ENCODE measurements around the gene RASGRP2.
"Not testable (repeated sequence)": the region's sequence is repeated elsewhere in the genome, so short reads cannot be mapped to it uniquely, and the experiment has no call there.

Gene RASGRP2

DNA sequence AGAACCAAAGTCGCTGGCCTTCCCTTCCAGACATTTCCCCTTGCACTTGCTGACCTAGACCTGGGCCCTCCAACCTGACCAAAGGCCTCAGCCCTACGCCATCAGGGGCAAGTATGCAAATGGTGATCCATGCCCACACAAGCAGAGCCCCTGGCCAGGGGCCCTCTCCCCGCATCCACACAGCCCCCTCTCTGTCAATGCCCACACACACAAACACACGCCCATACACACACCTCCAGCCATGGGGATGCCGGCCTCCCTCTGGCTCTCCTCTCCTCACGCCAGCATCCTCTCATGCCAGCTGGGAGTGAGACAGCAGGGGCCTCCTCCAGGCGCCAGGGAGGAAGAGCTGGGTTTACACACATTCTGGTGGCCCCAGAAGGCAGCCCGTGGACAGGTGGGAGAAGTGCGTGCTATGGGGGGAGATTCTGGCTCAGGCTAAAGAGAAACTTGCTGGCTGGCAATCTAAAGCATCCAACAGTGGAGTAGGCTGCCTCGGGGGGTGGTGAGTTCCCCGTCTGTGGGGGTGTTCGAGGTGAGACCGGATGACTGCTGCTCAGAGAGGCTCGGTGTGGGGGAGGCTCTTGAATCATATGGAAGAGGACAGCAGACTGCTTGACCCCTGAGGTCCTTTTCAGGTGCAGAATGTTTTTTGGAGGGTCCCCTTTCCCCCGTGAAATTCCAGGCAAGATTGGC is 25.7 kb downstream of the RASGRP2 start:
- no peak for DNase-seq (ENCODE audit: low spot score)

DNA sequence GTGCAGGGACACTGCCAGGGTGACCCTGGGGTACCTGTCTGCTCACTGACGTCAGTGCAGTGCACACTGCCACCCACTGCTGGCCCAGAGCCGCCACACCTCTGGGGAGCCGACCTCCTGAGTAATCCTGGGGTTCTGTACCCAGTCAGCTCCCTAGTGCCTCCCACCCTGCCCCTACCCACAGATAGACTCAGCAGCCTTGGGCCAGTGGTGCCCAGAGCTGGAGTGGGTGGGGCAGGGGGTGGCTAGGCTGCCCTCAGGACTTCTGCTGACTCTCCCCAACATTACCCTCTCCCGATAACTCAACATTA is 26.7 kb downstream of the RASGRP2 start:
- no peak for DNase-seq (ENCODE audit: low spot score)

DNA sequence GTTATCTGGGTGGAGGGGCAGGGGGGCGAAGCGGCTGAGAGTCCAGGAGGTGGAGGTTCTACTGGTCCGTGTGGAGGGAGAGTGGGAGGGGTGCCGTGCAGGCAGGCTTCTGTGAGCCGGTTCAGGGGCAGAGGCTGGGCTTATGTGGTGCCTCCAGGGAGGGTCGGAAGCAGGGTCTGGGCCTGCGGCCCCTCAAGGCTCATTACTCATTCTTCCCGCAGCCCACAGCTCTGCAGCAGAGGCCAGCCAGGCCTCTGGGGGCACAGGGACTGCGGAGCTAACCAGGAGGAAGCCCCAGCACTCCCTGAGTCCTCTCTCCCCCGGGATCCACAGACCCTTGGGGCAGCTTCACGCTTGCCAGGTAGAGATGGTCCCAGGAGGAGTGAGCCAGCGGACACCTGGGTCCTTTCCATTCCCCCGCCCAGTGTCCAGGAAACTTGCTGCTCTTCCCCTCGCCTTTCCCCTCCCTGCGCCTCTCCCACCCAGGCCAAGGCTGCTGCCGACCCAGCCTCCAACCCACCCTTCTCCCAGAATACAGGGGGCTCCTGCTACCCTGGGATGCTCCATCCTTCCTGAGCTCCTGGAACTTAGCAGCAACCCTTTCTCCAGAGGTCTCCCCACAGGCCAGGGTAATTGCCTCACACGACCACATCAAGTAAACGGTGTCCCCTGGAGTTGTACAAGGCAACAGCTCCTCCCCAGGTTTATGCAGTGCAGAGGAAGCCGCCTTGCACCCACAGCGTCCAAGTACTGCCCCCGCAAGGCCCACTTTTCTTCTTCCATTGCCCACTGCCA is 27.3 kb downstream of the RASGRP2 start:
- no peak for DNase-seq (ENCODE audit: low spot score)

DNA sequence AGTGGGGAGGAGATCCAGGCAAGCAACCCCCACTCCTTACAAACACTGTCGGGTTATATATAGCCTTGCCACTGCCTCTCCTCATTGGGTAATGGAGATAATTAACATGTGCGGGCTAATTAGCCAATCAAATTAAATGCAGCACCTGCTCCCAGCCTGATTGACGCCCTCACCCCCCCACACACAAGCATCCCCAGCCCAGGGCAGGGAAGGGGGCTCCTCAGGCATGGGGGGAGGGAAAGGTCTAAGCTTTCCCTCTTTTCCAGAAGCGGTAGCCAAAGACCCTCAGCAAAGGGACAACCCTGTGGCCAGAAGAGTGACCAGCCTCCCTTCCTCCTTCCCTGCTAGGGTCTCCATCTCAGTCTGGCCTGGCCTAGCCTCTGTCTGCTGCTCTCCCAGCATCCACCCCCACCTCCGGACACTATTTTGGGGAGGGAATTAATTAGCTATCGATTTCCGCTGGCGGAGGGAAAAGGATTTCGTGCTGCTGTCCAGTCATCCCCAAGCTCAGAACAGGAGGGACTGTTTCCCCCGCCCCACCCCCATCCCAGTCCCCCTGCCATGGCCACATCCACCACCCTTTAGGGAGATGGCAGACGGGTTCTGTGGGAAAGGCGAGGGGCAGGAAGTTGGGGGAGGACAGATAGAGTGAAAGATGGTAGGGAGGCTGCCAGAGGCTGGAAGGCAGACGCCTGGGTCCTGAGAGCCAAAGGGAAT is 28.0 kb downstream of the RASGRP2 start:
- no peak for DNase-seq (ENCODE audit: low spot score)

DNA sequence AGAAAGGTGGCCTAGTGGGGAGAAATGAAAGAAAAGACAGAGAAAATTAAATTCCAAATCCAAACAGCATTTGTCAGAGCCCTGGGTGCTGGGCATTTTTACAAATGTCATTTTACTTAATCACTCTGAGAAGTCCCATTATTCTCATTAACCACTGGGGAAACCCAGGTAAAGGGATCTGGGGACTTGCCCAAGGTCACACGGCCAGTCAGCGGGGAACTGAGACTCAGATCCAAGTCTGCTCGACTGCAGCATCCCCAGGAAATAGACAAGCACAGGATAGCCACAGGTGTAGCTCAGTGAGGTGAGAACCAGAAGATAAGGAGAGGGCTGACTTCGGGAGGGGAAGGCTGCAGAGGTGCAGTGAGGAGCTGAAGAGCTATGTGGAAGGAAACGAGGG is 28.8 kb downstream of the RASGRP2 start:
- DNase-seq (ENCODE audit: low spot score) = no peak

DNA sequence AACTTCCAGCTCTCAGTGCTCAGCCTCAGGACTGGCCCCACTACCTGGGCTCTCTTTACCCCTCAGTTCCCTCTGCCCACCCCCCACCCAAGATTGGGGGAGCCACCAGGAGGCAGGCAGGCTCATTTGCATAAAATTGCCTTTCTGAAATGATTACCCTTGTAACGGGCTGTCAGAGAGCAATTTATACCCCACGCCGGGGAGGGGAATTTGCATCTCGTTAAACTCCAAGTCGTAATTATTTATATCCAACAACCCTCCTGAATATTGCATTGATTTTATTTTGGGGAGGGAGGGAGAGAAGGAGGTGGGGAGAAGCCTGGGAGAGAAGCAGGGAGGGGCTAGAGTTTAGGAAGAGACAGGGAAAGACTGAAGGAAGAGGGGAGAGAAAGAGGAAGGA is 29.3 kb downstream of the RASGRP2 start:
- no peak for DNase-seq (ENCODE audit: low spot score)

DNA sequence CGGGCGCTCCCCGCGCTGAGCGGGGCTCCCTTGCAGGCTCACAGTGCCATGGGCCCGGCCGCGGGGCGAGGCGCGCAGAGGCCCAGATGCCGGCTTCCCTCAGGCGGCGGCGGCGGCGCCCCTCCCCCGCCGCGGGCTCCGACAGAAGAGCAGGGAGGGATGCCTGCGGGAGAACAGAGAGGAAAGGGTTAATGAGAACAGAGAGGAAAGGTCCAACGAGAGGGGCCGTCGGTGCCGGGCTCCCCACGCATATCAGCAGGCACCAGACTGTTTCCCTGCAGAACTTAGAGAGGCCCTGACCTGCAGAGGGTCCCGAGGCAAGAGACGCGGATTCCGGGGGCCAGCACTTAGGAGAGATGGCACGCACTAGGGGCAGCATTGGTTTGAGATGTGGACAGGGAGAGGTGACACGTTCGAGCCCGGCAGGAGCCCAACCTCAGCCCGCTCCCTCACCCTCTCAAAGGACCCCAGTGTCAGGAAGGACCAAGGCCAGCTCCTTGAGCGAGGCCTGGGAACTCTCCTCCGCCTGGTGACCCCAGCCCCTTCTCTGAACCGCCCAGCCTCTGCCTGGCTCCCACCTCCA is 30.1 kb downstream of the RASGRP2 start:
- DNase-seq (ENCODE audit: low spot score) = no peak

DNA sequence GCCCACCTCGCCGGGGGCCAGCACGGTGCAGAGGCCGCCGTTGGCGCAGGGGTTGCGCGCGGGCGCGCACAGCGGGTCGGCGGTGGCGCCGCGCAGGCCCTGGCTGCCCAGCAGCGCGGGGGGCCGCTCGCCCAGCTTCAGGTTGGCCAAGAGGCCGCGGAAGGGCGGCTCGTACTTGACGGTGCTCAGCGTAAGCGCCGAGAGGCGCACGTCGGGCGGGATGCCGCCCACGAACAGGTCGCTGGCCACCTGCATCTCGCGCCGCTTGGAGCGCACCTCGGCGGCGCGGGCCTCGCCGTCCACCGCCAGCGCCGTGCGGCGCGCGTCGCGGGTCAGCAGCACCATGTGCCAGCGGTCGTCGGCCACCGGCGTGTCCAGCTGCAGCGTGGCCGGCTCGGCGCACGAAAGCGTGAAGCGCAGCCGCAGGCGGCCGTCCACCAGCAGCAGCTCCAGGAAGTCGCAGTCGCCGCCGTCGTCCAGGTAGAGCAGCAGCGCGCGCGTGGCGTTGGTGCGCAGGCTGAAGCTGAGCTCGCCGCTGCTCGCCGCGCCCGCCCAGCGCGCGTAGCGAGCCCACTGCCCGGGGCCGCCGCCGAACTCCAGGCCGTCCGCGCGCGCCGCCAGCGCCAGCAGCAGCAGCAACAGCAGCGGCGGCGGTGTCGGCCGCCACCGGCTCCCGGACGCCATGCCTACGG is 30.8 kb downstream of the RASGRP2 start:
- no peak for DNase-seq (ENCODE audit: low spot score)

DNA sequence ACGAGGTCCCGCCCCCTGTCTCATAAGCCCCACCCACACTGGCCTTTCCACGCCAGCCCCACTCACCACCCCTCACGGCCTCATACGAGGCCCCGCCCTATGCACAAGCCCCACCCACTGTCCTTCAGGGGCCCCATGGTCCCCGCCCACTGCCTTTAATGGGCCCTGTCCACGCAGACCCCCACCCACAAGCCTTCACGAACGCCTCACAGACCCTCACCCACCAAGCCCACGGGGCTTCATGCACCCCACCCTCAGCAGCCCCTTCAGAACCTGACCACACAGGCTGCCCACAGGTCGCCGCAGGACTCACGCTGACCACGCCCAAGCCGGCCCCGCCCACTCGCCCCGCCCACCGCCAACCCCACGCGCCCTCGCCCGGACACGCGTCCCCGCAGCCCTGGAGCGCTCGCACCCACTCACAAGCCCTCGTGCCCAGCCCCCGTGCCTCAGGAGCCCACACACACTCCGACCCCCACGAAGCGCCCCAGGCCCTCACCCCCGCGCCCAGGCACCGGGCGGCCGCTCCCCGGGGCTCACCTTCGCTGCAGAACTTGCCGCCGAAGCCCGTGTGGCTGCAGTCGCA is 31.4 kb downstream of the RASGRP2 start:
- no peak for DNase-seq (ENCODE audit: low spot score)

DNA sequence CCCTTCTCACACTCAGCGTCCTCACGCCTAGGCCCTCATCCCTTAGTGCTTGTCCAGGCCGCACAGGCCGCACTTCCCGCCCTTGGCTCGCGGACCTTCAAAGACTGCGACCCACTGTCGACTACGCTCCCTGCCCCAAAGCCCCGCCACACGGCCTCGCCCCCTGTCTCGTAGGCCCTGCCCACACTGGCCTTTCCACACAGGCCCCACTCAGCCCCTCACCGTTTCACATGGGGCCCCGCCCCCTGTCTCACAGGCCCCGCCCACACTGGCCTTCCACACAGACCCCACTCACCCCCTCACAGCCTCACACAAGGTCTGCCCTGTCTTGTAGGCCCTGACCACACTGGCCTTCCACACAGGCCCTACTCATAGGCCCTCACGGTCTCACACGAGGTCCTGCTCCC is 32.0 kb downstream of the RASGRP2 start:
- DNase-seq (ENCODE audit: low spot score) = no peak

DNA sequence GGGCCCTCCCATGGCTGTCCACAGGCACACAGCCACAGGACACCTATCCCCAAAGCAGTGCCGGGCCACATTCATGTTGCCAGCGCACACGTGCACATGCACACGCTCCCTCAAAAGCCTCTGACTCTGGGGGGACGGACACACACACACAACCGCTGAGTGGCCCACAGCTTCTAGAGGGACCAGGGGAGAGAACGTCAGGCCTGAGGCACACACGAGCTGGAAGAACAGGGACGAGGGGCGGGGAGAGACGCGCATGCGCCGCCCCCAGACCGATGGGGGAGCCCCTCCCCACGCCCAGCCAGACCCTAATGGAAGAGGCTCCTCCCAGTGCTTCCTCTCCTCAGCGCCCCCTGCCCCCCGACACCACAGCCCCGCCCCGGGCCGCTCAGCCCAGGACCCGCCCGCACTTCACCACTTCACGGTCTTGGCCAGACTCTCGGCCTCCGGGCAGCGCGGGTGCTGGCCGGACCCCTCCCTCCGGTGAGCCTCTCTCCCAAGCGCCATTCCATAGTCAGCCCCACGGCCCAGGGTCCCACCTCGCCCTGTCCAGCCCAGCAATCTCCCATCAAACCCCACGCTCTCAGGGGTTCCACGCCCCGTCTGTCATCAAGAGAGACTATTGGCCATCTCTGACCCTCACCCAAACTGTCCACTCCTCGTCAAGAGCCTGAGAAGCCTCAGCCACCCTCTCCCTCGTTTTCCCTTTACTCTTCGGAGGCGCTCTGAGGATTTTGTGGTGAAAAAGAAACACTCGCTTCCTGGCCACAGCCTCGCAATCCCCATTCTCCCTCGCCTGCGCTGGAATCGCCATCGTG is 32.6 kb downstream of the RASGRP2 start:
- DNase-seq (ENCODE audit: low spot score) = no peak

DNA sequence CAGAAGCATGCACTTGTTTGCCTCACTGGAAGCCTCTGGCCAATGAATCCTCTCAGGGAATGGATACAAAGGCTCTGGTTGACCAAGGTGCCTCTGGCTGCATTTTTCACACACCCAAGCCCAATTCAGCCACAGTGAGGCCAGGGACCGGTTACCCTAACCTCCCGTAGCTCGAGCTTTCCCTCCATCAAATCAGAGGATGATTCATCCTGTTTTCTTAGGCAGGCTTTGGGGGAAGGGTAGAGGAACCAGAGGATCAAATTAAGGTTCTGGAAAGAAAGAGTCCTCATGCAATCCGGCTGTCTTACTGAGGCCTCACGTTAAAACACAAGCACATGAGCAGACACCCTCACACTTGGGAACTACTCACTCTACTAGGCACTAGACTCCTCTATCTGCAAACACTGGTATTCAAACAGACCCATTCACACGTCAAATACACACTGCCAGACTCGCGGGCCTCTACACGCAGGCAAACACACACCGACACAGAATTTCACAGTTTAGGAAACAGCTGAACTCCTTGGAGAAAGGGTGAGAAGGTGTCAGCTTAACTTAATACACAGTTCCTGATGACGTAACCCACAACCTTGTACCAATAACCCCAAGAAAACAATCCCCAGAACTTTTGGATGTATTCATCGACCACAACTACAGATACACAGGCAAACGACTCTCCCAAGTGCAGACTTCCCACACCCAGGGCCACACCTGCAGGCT is 33.4 kb downstream of the RASGRP2 start:
- DNase-seq (ENCODE audit: low spot score) = no peak

DNA sequence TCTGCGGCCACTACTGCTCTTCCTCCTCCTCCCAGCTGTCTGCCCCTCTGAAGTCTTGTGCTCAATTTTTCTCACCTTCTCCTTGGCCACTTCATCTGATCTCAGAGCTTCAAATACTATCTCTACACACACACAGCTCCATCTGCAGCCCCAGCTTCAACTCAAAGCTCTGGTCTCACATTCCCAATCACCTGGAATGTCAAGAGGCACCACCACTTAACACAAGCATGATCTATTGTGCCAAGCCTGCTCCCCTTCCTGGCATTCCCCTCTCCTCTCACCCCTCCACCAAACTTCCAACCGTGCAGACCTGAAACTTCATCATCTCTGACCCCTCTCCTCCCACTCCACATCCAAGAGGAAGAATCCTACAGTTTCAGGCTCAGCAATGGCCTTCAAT is 38.4 kb downstream of the RASGRP2 start:
- no peak for DNase-seq (ENCODE audit: low spot score)

DNA sequence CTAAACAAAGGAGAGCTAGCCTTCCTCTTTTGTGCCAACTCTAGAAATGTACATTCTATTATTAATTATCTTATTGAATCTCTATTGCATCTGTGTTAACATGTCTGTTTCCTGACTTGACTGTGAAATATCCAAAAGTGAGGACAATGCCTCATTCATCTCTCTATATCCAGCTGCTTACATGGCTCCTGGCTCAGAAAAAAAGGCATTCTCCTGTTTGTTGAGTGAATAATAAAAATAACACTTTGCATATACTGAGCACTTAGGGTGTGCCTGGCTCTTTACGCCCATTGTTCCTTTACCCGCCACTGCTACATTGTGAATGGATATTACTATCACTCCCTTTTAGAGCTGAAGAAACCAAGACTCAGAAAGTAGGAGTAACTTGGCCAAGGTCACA is 40.9 kb downstream of the RASGRP2 start:
- DNase-seq (ENCODE audit: low spot score) = no peak

DNA sequence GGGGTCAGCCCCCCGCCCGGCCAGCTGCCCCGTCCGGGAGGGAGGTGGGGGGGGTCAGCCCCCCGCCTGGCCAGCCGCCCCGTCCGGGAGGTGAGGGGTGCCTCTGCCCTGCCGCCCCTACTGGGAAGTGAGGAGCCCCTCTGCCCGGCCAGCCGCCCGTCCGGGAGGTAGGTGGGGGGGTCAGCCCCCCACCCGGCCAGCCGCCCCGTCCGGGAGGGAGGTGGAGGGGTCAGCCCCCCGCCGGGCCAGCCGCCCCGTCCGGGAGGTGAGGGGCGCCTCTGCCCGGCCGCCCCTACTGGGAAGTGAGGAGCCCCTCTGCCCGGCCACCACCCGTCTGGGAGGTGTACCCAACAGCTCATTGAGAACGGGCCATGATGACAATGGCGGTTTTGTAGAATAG is 42.0 kb downstream of the RASGRP2 start:
- DNase-seq (ENCODE audit: low spot score) = not testable (repeated sequence)

DNA sequence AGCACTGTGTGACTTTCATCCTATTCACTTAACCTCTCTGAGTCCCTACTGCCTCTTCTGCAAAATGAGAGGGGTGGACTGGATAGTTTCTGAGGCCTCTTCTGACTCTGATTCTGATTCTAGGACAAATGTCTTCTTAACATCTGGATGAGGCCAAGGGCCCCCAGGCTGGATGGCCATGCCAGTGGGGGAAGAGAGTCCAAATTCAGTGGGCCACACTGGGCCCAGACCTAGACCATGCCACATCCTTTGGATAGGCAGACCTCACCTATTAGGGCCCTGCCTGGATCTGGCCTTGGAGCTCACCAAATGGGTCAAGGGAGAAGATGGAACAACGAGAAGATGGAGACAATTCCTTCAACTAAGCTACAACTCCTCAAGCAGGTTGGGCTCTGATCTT is 45.5 kb downstream of the RASGRP2 start:
- no peak for DNase-seq (ENCODE audit: low spot score)

DNA sequence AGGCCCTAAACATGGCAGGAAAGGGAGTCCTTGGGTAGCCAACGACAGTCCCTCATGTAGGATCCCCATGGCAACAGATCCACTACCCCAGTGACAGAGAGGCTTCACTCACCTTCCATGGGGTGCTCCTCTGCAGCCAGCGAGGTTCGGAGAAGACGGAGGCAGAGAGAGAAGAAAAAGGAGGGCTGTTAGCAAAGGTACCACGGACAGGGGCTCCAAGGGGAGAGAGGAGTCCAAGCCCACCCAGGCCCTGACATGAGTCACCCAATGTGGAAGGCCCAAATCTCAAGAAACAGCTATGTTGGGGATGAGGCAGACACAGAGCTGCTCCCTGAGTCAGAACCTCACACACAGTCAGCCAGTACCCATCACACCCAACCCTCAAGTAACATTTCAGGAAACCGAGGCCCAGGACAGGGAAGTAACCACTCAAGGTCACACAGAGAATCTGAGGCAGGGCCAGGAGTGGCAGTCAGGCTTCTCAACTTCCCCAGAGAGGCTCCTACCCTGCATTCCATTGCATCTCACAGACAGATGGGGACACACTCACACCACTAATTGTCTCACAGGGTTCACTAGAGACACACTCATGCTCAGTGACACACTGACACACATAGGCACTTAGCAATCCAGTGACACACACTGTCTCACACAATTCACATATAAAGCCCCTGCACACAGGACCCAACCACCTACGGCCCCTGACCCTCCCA is 46.1 kb downstream of the RASGRP2 start:
- no peak for DNase-seq (ENCODE audit: low spot score)

DNA sequence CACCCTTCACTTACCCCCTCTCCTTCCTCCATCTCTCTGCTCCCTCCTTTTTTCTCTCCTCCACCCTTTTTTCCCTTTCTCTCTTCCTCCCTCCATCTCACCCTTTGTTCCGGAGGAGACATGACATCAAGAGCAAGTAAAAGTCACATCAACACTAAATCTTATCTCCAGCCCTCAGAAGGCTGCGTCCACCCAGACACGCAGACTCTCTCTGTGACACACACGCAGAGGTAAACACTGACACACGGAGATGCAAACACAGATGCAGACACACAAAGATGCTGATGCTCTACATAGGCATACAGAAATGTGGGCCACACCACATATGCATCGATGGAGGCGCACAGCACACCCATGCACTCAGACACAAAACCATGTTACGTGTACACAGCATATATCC is 47.9 kb downstream of the RASGRP2 start:
- no peak for DNase-seq (ENCODE audit: low spot score)

DNA sequence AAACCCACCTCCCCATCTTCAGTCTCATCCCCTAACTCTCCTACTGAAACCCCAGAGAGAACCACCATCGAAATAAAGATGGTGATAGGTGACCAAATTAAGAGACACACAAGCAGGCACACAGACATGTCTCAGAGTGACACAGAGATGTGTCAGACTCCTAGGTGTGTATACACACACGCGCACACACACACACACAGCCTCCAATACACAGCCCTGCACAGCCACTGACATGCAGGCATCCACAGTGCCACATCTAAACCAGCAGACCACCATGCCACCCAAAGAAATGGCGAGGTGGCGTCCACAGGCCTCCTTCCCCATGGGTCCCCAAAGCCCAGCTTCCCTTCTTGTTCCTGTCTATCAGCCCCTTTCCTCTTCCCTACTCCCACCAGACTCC is 48.4 kb downstream of the RASGRP2 start:
- DNase-seq (ENCODE audit: low spot score) = no peak

Measured in NAMALWA (cell line).